HepG2 (cell line): ENCODE measurements around the gene PLPPR2. TPM values are rescaled to one million over a fixed set of nuclear protein-coding genes. Genes with fewer than 3 reads are reported as not detected.

Experiments
- CEBPZ ChIP-seq: IDR thresholded peaks from 2 replicates; pipeline ENCODE4 v1.6.1; 2012; ENCODE audit warnings: low read length, improper control_type of control experiment
- GATA4 ChIP-seq: sonication (generic); IDR thresholded peaks from 2 replicates; pipeline ENCODE4 v1.6.1; 2016; ENCODE audit warnings: antibody characterized with exemption, low read depth, borderline replicate concordance
- GZF1 ChIP-seq: sonication (generic); formaldehyde crosslinking; IDR thresholded peaks from 2 replicates; pipeline ENCODE4 v1.5.1; 2020; ENCODE audit warnings: mild to moderate bottlenecking, missing genetic modification reagents
- PHF20 ChIP-seq: sonication (generic); formaldehyde crosslinking; IDR thresholded peaks from 2 replicates; pipeline ENCODE4 v1.5.0; 2020; ENCODE audit warnings: mild to moderate bottlenecking, missing genetic modification reagents
- RERE ChIP-seq: IDR thresholded peaks from 2 replicates; pipeline ENCODE4 v1.6.1; 2016; ENCODE audit warnings: low read depth, missing genetic modification reagents, missing compliant biosample characterization
- SMYD3 ChIP-seq: sonication (generic); formaldehyde crosslinking; IDR thresholded peaks from 2 replicates; pipeline ENCODE4 v1.8.1; 2023; ENCODE audit warnings: mild to moderate bottlenecking, missing genetic modification reagents
- TBL1XR1 ChIP-seq: fragments of 150-350 bp; IDR thresholded peaks from 2 replicates; pipeline ENCODE4 v1.6.1; 2014; ENCODE audit warnings: borderline replicate concordance, low read length; ENCODE audit not compliant: partially characterized antibody
- TCF7 ChIP-seq: sonication (generic); IDR thresholded peaks from 2 replicates; pipeline ENCODE4 v1.6.1; 2016; ENCODE audit warnings: antibody characterized with exemption, low read depth
- TFDP2 ChIP-seq: sonication (generic); formaldehyde crosslinking; IDR thresholded peaks from 2 replicates; pipeline ENCODE4 v1.4.0; 2020; ENCODE audit warnings: missing genetic modification reagents
- ZBTB8A ChIP-seq: sonication (generic); formaldehyde crosslinking; IDR thresholded peaks from 2 replicates; pipeline ENCODE4 v1.4.0; 2020; ENCODE audit warnings: mild to moderate bottlenecking, low read depth, missing genetic modification reagents, borderline replicate concordance
- ZFX ChIP-seq: sonication (generic); formaldehyde crosslinking; IDR thresholded peaks from 2 replicates; pipeline ENCODE4 v1.4.0; 2020; ENCODE audit warnings: mild to moderate bottlenecking, low read depth, missing genetic modification reagents, moderate library complexity
- ZNF605 ChIP-seq: sonication (generic); formaldehyde crosslinking; IDR thresholded peaks from 2 replicates; pipeline ENCODE4 v1.8.0; 2022; ENCODE audit warnings: mild to moderate bottlenecking, missing genetic modification reagents
- polyA plus RNA-seq, 8 experiments: library from polyadenylated mRNA; depleted of rRNA in 3 of 8; stranded (reverse) in 7 of 8; unstranded in 1 of 8; fragments of >200 nt; fragmentation: Illumina TruSeq in 4 of 8; extraction: Trizol in 4 of 8; gene quantifications; 2 replicates each; pipeline versions ENCODE4 v1.2.1 to v1.2.3, GENCODE V29; 2011 to 2016; ENCODE audit warnings: low read depth in 4 of 8, missing spikeins in 1 of 8, mixed read lengths in 1 of 8; ENCODE audit not compliant: insufficient read depth in 1 of 8
- total RNA-seq, 5 experiments: library from RNA; depleted of rRNA; stranded (reverse); fragments of >200 nt; fragmentation: Illumina TruSeq; extraction: Trizol; gene quantifications; 2 replicates each; pipeline ENCODE4 v1.2.3, GENCODE V29; 2016; ENCODE audit warnings: low read depth in 1 of 5
- TF ChIP-seq, protein P1 (sequence below): sonication (generic); formaldehyde crosslinking; conservative IDR thresholded peaks from 2 replicates; pipeline ENCODE4 v1.8.0; 2022; ENCODE audit warnings: missing genetic modification reagents
- TF ChIP-seq, protein P2 (sequence below): sonication (generic); formaldehyde crosslinking; IDR thresholded peaks from 2 replicates; pipeline ENCODE4 v1.4.0; 2020; ENCODE audit warnings: mild to moderate bottlenecking, low read depth, missing genetic modification reagents

Gene PLPPR2
- total and polyA plus RNA-seq, 2 of the 13 experiments (the other 11 are each of a cell fraction or from before 2014, with no cell fraction given): 1.5 to 2.1 TPM

DNA sequence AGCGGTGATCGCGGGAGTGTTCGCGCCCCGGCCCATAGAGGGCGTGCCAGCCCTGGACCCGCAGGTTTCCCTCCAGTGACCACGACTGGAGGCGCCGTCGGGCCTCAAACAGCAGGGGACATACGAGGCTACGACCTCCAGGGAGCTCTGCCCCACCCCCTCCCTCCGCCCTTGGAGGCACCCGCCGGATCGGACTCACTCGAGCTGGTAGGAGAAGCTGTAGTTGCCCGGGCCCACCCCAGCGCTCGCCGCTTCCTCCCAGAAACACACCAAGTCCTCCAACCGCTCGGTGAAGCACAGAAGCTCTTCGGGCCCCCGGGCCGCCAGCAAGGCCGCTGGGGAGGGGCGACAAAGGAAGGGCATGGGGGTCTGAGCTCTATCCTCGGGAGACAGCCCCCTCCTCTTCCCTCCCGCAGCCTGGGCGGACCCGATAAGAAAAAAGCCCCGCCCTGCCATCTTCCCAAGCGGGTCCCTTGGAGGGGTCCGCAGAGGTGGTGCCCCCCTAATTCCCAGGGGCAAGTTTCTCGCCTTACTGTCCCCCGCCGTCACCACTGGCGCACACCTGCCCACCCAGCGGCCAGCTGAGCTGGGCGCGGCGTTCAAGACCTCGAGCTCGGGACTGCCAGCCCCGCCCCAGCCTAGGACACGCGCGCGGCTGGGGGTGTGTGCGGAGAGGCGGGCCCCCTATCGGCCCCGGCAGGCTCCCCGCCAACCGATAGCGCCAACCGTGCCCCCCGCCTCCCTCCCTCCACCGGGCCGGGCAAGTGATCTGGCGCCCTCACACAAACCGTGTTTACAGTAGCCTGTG lies 27.9 kb downstream of the PLPPR2 start (continued):
- no peak for TF ChIP-seq RERE (CRISPR knock-in tag)
- TF ChIP-seq TFDP2 (CRISPR knock-in tag): peak; percentile 63
- TF ChIP-seq TBL1XR1: no peak
- no peak for TF ChIP-seq ZBTB8A (CRISPR knock-in tag)
- 0 out of 2 replicates have a peak, but pooled peaks have one; percentile 8 for TF ChIP-seq GZF1 (CRISPR knock-in tag)
- TF ChIP-seq PHF20 (CRISPR knock-in tag): no peak
- no peak for TF ChIP-seq SMYD3 (CRISPR knock-in tag)
- TF ChIP-seq CEBPZ: no peak
- peak; percentile 64 for TF ChIP-seq ZFX (CRISPR knock-in tag)
- TF ChIP-seq, protein P1, sequence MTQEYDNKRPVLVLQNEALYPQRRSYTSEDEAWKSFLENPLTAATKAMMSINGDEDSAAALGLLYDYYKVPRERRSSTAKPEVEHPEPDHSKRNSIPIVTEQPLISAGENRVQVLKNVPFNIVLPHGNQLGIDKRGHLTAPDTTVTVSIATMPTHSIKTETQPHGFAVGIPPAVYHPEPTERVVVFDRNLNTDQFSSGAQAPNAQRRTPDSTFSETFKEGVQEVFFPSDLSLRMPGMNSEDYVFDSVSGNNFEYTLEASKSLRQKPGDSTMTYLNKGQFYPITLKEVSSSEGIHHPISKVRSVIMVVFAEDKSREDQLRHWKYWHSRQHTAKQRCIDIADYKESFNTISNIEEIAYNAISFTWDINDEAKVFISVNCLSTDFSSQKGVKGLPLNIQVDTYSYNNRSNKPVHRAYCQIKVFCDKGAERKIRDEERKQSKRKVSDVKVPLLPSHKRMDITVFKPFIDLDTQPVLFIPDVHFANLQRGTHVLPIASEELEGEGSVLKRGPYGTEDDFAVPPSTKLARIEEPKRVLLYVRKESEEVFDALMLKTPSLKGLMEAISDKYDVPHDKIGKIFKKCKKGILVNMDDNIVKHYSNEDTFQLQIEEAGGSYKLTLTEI (CRISPR knock-in tag): no peak
- no peak for TF ChIP-seq GATA4
- TF ChIP-seq, protein P2, sequence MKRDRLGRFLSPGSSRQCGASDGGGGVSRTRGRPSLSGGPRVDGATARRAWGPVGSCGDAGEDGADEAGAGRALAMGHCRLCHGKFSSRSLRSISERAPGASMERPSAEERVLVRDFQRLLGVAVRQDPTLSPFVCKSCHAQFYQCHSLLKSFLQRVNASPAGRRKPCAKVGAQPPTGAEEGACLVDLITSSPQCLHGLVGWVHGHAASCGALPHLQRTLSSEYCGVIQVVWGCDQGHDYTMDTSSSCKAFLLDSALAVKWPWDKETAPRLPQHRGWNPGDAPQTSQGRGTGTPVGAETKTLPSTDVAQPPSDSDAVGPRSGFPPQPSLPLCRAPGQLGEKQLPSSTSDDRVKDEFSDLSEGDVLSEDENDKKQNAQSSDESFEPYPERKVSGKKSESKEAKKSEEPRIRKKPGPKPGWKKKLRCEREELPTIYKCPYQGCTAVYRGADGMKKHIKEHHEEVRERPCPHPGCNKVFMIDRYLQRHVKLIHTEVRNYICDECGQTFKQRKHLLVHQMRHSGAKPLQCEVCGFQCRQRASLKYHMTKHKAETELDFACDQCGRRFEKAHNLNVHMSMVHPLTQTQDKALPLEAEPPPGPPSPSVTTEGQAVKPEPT (CRISPR knock-in tag): no peak
- no peak for TF ChIP-seq TCF7
- TF ChIP-seq ZNF605: no peak
